GM12878 (cell line): ENCODE measurements around the gene CRYL1. TPM values are rescaled to one million over a fixed set of nuclear protein-coding genes. Genes with fewer than 3 reads are reported as not detected.

Source experiments
- ATAC-seq: fragments of 200-7000 bp; cut with Tn5 transposase; 3 replicates; pipeline ENCODE4 v1.9.1; 2020; ENCODE audit warnings: mild to moderate bottlenecking, moderate library complexity
- BruUV-seq: library from RNA; stranded (reverse); fragments of 400-500 nt; replicated peaks from 2 replicates; lab custom pipeline; 2021; lab: Mats Ljungman, UMichigan
- CTCF ChIA-PET: fragments of 300-600 bp; sonication (Branson Sonifier 250); formaldehyde crosslinking; extraction: SDS; loops from one replicate; lab custom pipeline; 2021; ENCODE audit warnings: inconsistent platforms; lab: Yijun Ruan, JAX
- POLR2A ChIA-PET: fragments of 350-600 bp; formaldehyde crosslinking; extraction: SDS; loops from one replicate; lab custom pipeline; 2021; ENCODE audit warnings: inconsistent platforms; lab: Charles Lee
- RAD21 ChIA-PET: fragments of 300-600 bp; sonication (Branson Sonifier 250); formaldehyde crosslinking; loops from one replicate; lab custom pipeline; 2023; ENCODE audit warnings: antibody characterized with exemption; ENCODE audit not compliant: unreplicated experiment; lab: Charles Lee
- SMC1A ChIA-PET: fragments of 300-600 bp; sonication (Branson Sonifier 250); formaldehyde crosslinking; loops from one replicate; lab custom pipeline; 2023; ENCODE audit not compliant: unreplicated experiment, uncharacterized antibody; lab: Charles Lee
- DNase-seq: peaks from one replicate; pipeline ENCODE4 v3.0.0-alpha.2; 2011; ENCODE audit warnings: low read depth, low spot score
- FAIRE-seq: peaks from 3 replicates; lab custom pipeline; 2011; peaks lifted over from hg19 to GRCh38; lab: Jason Lieb, UNC
- H2AFZ ChIP-seq: 2 replicates; pipeline ENCODE4 v1.6.0; 2011; ENCODE audit warnings: low read depth, low read length, control low read depth; ENCODE audit not compliant: control insufficient read depth
- H3K27ac ChIP-seq: 2 replicates; pipeline ENCODE4 v1.5.1; 2011; ENCODE audit warnings: control low read depth; ENCODE audit not compliant: control insufficient read depth, insufficient read depth
- H3K27me3 ChIP-seq, 2 experiments: replicated peaks in 1 of 2; 2 replicates each; pipeline versions ENCODE4 v1.6.0 to v1.6.1; 2011; ENCODE audit warnings: low read length in 1 of 2; ENCODE audit not compliant: control insufficient read depth in 2 of 2, insufficient read depth in 2 of 2
- H3K36me3 ChIP-seq, 2 experiments: 2 replicates each; pipeline ENCODE4 v1.5.1; 2011; ENCODE audit warnings: low read length in 1 of 2; ENCODE audit not compliant: control insufficient read depth in 2 of 2, insufficient read depth in 2 of 2
- H3K4me1 ChIP-seq: 2 replicates; pipeline ENCODE4 v1.6.1; 2011; ENCODE audit warnings: mild to moderate bottlenecking, low read length, moderate library complexity, mixed read lengths; ENCODE audit not compliant: control insufficient read depth, insufficient read depth
- H3K4me2 ChIP-seq: 2 replicates; pipeline ENCODE4 v1.6.0; 2011; ENCODE audit warnings: control low read depth; ENCODE audit not compliant: control insufficient read depth, insufficient read depth
- H3K4me3 ChIP-seq: fragments of 200-600 bp; sonication (generic); 2 replicates; pipeline ENCODE4 v1.5.1; 2016
- H3K79me2 ChIP-seq: 2 replicates; pipeline ENCODE4 v1.6.0; 2011; ENCODE audit warnings: low read length; ENCODE audit not compliant: control insufficient read depth, insufficient read depth
- H3K9ac ChIP-seq: 2 replicates; pipeline ENCODE4 v1.8.0; 2011; ENCODE audit warnings: low read length, control low read depth, mixed read lengths; ENCODE audit not compliant: control insufficient read depth, insufficient read depth
- H3K9me3 ChIP-seq: replicated peaks from 3 replicates; pipeline ENCODE4 v1.5.1; 2011; ENCODE audit warnings: mild to moderate bottlenecking, low read length; ENCODE audit not compliant: control insufficient read depth, insufficient read depth
- H4K20me1 ChIP-seq: 2 replicates; pipeline ENCODE4 v1.6.0; 2011; ENCODE audit not compliant: control insufficient read depth, insufficient read depth
- NFXL1 ChIP-seq: fragments of 450-650 bp; IDR thresholded peaks from 2 replicates; pipeline ENCODE4 v1.6.1; 2017; ENCODE audit warnings: antibody characterized with exemption, mild to moderate bottlenecking, borderline replicate concordance
- NR2C1 ChIP-seq: fragments of 450-650 bp; IDR thresholded peaks from 2 replicates; pipeline ENCODE4 v1.6.1; 2017; ENCODE audit warnings: antibody characterized with exemption, mild to moderate bottlenecking, moderate library complexity
- RFX5 ChIP-seq: IDR thresholded peaks from 2 replicates; pipeline ENCODE4 v1.6.1; 2011; ENCODE audit warnings: low read depth, low read length, improper control_type of control experiment
- TAF1 ChIP-seq: IDR thresholded peaks from 2 replicates; pipeline ENCODE4 v1.6.1; 2011; ENCODE audit warnings: mild to moderate bottlenecking, low read depth, low read length, borderline replicate concordance
- WGBS: methylation state at CpG from one replicate; pipeline ENCODE4 v1.1.6; 2016; ENCODE audit warnings: low lambda C conversion rate; ENCODE audit not compliant: insufficient replicate concordance, insufficient coverage; ENCODE audit errors: missing lambda C conversion rate; 5-methylcytosine and 5-hydroxymethylcytosine counted together
- in situ Hi-C: fragments of 300-500 bp; cut with MboI; formaldehyde crosslinking; loops from 9 replicates; pipeline ENCODE4 v1.14.3; 2018; ENCODE audit warnings: mixed read lengths
- intact Hi-C: fragments of 100-400 bp; cut with micrococcal nuclease; formaldehyde crosslinking; loops from one replicate; pipeline ENCODE4 v1.14.2; 2022; ENCODE audit not compliant: unreplicated experiment
- polyA plus RNA-seq, 11 experiments: library from polyadenylated mRNA; depleted of rRNA in 4 of 11; unstranded in 6 of 11; stranded (reverse) in 5 of 11; fragments of >200 nt; fragmentation: Nextera tagmentation in 4 of 11; fragmentation: Illumina TruSeq in 1 of 11; extraction: Ambion mirVana in 4 of 11; extraction: Trizol in 1 of 11; gene quantifications; 1 replicate in 1 of 11; 2 replicates in 10 of 11; pipeline versions ENCODE4 v1.2.1 to v1.2.3, GENCODE V29; 2011 to 2016; ENCODE audit warnings: inconsistent platforms in 2 of 11, missing spikeins in 2 of 11, low read depth in 1 of 11
- total RNA-seq, 4 experiments: library from RNA; depleted of rRNA in 3 of 4; stranded (reverse); fragments of >200 nt in 3 of 4; fragmentation: Illumina TruSeq in 1 of 4; extraction: Trizol in 1 of 4; gene quantifications; 2 replicates each; pipeline versions ENCODE4 v1.2.1 to v1.2.3, GENCODE V29; 2013 to 2021
- TF ChIP-seq, protein P1 (sequence below): fragments of 450-650 bp; IDR thresholded peaks from 2 replicates; pipeline ENCODE4 v1.6.1; 2018; ENCODE audit warnings: mild to moderate bottlenecking, low read depth, moderate library complexity; ENCODE audit not compliant: partially characterized antibody
- TF ChIP-seq, protein P2 (sequence below): IDR thresholded peaks from 2 replicates; pipeline ENCODE4 v1.6.1; 2012; ENCODE audit warnings: low read depth, low read length, improper control_type of control experiment

The CRYL1 gene
- total and polyA plus RNA-seq, 10 of the 15 experiments (the other 5 are each of a cell fraction or from before 2014, with no cell fraction given), result 5.5 to 36.7 (median 12.2) TPM

DNA sequence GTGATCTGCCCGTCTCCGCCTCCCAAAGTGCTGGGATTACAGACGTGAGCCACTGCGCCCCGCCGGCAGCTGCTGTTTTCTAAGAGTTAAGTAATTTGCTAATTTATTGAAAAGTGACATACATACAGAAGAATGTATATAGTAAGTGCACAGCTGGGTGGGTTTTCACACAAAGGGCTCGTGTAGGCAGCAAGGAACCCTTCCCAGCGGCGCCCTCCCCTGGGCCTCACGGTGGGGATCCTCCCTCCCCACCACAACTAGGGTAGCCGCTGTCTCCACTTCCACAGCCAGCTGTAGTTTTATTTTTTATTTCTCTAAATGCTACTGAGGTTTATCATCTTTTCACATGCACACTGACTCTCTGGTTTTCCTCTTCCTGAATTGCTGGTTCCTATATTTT is 64.9 kb downstream of the CRYL1 start:
- in situ Hi-C loops, result no loop called here
- TF ChIP-seq, protein P1, sequence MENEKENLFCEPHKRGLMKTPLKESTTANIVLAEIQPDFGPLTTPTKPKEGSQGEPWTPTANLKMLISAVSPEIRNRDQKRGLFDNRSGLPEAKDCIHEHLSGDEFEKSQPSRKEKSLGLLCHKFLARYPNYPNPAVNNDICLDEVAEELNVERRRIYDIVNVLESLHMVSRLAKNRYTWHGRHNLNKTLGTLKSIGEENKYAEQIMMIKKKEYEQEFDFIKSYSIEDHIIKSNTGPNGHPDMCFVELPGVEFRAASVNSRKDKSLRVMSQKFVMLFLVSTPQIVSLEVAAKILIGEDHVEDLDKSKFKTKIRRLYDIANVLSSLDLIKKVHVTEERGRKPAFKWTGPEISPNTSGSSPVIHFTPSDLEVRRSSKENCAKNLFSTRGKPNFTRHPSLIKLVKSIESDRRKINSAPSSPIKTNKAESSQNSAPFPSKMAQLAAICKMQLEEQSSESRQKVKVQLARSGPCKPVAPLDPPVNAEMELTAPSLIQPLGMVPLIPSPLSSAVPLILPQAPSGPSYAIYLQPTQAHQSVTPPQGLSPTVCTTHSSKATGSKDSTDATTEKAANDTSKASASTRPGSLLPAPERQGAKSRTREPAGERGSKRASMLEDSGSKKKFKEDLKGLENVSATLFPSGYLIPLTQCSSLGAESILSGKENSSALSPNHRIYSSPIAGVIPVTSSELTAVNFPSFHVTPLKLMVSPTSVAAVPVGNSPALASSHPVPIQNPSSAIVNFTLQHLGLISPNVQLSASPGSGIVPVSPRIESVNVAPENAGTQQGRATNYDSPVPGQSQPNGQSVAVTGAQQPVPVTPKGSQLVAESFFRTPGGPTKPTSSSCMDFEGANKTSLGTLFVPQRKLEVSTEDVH, result no peak
- TF ChIP-seq TAF1, result no peak
- no peak for TF ChIP-seq RFX5
- no peak for TF ChIP-seq NR2C1
- TF ChIP-seq NFXL1, result no peak
- TF ChIP-seq, protein P2, sequence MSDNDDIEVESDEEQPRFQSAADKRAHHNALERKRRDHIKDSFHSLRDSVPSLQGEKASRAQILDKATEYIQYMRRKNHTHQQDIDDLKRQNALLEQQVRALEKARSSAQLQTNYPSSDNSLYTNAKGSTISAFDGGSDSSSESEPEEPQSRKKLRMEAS, result no peak
- TF ChIP-seq, all 136 proteins: peak for 0
- H2AFZ ChIP-seq, result no peak overlapping the region
- FAIRE-seq (no peak), ATAC-seq (no peak), DNase-seq (no peak)
- H3K36me3 ChIP-seq, result no peaks in the 10 kb centered on the region
- intact Hi-C loops, result no loop called here
- RAD21 ChIA-PET, result no interaction called here
- CTCF ChIA-PET, result no interaction called here
- H3K9ac ChIP-seq, result no peak overlapping the region
- SMC1A ChIA-PET, result no interaction called here
- no peaks in the 10 kb centered on the region for H3K27me3 ChIP-seq
- BruUV-seq, result no TSS peak
- no peak overlapping the region for H3K27ac ChIP-seq
- H3K79me2 ChIP-seq, result no peaks in the 10 kb centered on the region
- H3K9me3 ChIP-seq, result no peaks in the 10 kb centered on the region
- POLR2A ChIA-PET, result no interaction called here
- 73% methylated on average over 11 of the region's 11 CpGs for WGBS
- H3K4me2 ChIP-seq, result no peak overlapping the region
- H4K20me1 ChIP-seq, result no peaks in the 10 kb centered on the region
- H3K4me1 ChIP-seq, result no peaks in the 10 kb centered on the region
- H3K4me3 ChIP-seq, result no peak overlapping the region
